Prostate gland (tissue), 2 donors: ENCODE results near the gene SDS.

Experiments
- CTCF ChIP-seq, 4 experiments: fragments of 200-600 bp in 2 of 4; fragments of 450-650 bp in 2 of 4; sonication (generic) in 2 of 4; IDR thresholded peaks; 1 replicate in 3 of 4; 2 replicates in 1 of 4; pipeline ENCODE4 v1.5.1; 2016 to 2019; ENCODE audit warnings: antibody characterized with exemption in 4 of 4, mild to moderate bottlenecking in 2 of 4, moderate library complexity in 2 of 4
- POLR2AphosphoS5 ChIP-seq: sonication (generic); formaldehyde crosslinking; IDR thresholded peaks from one replicate; pipeline ENCODE4 v1.6.1; 2017; ENCODE audit warnings: antibody characterized with exemption

- TF ChIP-seq POLR2AphosphoS5, result no peak
- no peak for TF ChIP-seq CTCF (IDR thresholded peaks at IDR 0.05)
These were observed 31.3 kb downstream of the SDS start for GRCh38 chr12:113372371-113372770.
